GM23248 (cell line): ENCODE results near the gene ARID4A.

Source experiments
- EZH2 ChIP-seq: fragments of 200-600 bp; sonication (generic); IDR thresholded peaks from 2 replicates; pipeline ENCODE4 v1.6.1; 2018; ENCODE audit warnings: antibody characterized with exemption, mild to moderate bottlenecking; ENCODE audit not compliant: insufficient read depth, poor library complexity, severe bottlenecking
- EZH2phosphoT487 ChIP-seq: fragments of 200-600 bp; sonication (generic); IDR thresholded peaks from 2 replicates; pipeline ENCODE4 v1.6.1; 2018; ENCODE audit warnings: antibody characterized with exemption, moderate library complexity, mild to moderate bottlenecking, low read depth; ENCODE audit not compliant: insufficient read depth

- TF ChIP-seq EZH2phosphoT487: no peak
- no peak for TF ChIP-seq EZH2
These were observed 42.9 kb downstream of the ARID4A start for GRCh38 chr14:58341152-58341748.
